HFFc6 (cell line): ENCODE measurements around the gene SETD1A. TPM values are rescaled to one million over a fixed set of nuclear protein-coding genes. Genes with fewer than 3 reads are reported as not detected.

Experiments
- DNase-seq: peaks from one replicate; pipeline ENCODE4 v3.0.0-alpha.2; 2018
- H3K27ac Mint-ChIP-seq: 2 replicates; pipeline ENCODE4 v1.8.0; 2020; ENCODE audit warnings: mild to moderate bottlenecking, mixed read lengths
- H3K27me3 Mint-ChIP-seq: 2 replicates; pipeline ENCODE4 v1.8.0; 2021; ENCODE audit warnings: mild to moderate bottlenecking, moderate library complexity, mixed read lengths; ENCODE audit not compliant: insufficient read depth
- H3K36me3 Mint-ChIP-seq: 2 replicates; pipeline ENCODE4 v1.8.0; 2021; ENCODE audit warnings: low read depth, mixed read lengths
- H3K4me1 Mint-ChIP-seq: 2 replicates; pipeline ENCODE4 v1.8.0; 2020; ENCODE audit warnings: low read depth, mixed read lengths
- H3K4me3 Mint-ChIP-seq: 2 replicates; pipeline ENCODE4 v1.8.0; 2020; ENCODE audit warnings: mild to moderate bottlenecking, moderate library complexity, mixed read lengths
- H3K9me3 Mint-ChIP-seq: 2 replicates; pipeline ENCODE4 v1.8.0; 2020; ENCODE audit warnings: mild to moderate bottlenecking, mixed read lengths
- CTCF ChIP-seq: fragments of 200-600 bp; sonication (generic); IDR thresholded peaks from 2 replicates; pipeline ENCODE4 v1.5.0; 2021; ENCODE audit warnings: antibody characterized with exemption, mild to moderate bottlenecking
- total RNA-seq, 6 experiments: library from RNA; stranded (reverse); fragmentation: NEBNext Ultra II Directional; extraction: Animal tissue kit (Norgen Biotek cat#: 25700); gene quantifications; 2 replicates in 1 of 6; 3 replicates in 5 of 6; pipeline ENCODE4 v1.2.3, GENCODE V29; 2021

Gene SETD1A
- total RNA-seq, 6 experiments from 2014 or later: 13.4 to 15.8 (median 14.4) TPM

GRCh38 chr16:30967795-30968194 is 10.2 kb downstream of the SETD1A start:
- TF ChIP-seq CTCF: no peak
- Mint-ChIP-seq H3K36me3 (peaks cover 55% of the 10 kb centered on the region), H3K9me3 (no peaks in the 10 kb centered on the region)

GRCh38 chr16:30969246-30969842 is 11.8 kb downstream of the SETD1A start:
- Mint-ChIP-seq H3K36me3 (peaks cover 58% of the 10 kb centered on the region), H3K4me1 (no peaks in the 10 kb centered on the region)
- no peak for DNase-seq

More at GRCh38 chr16:30967795-30968194, 10.2 kb downstream of the SETD1A start:
- no peaks in the 10 kb centered on the region for H3K4me1 Mint-ChIP-seq
- DNase-seq: no peak
- H3K4me3 Mint-ChIP-seq: no peak overlapping the region
- H3K27me3 Mint-ChIP-seq: no peaks in the 10 kb centered on the region
- H3K27ac Mint-ChIP-seq: no peak overlapping the region

GRCh38 chr16:30971298-30971697 is 13.7 kb downstream of the SETD1A start:
- peaks cover 64% of the 10 kb centered on the region for H3K36me3 Mint-ChIP-seq
- DNase-seq: no peak
- TF ChIP-seq CTCF: no peak
- peaks cover 3% of the 10 kb centered on the region; the same call in 1 of the 2 replicates for H3K27me3 Mint-ChIP-seq
- no peak overlapping the region for H3K4me3 Mint-ChIP-seq
- H3K4me1 Mint-ChIP-seq: no peaks in the 10 kb centered on the region
- no peaks in the 10 kb centered on the region for H3K9me3 Mint-ChIP-seq
- no peak overlapping the region for H3K27ac Mint-ChIP-seq

More at GRCh38 chr16:30969246-30969842, 11.8 kb downstream of the SETD1A start:
- Mint-ChIP-seq H3K27ac (no peak overlapping the region; the same call in 1 of the 2 replicates), H3K9me3 (no peaks in the 10 kb centered on the region), H3K4me3 (no peak overlapping the region), H3K27me3 (peaks cover 3% of the 10 kb centered on the region; the same call in 1 of the 2 replicates)
- TF ChIP-seq CTCF: no peak

GRCh38 chr16:30972872-30973271 is 15.3 kb downstream of the SETD1A start:
- Mint-ChIP-seq H3K27me3 (peaks cover 8% of the 10 kb centered on the region; the same call in 1 of the 2 replicates), H3K36me3 (peaks cover 61% of the 10 kb centered on the region), H3K27ac (no peak overlapping the region), H3K9me3 (no peaks in the 10 kb centered on the region), H3K4me3 (no peak overlapping the region), H3K4me1 (no peaks in the 10 kb centered on the region)
- peak; percentile 43 for TF ChIP-seq CTCF
- DNase-seq: peak; percentile 36

- no peak overlapping the region for H3K4me3 Mint-ChIP-seq
- no peak for DNase-seq
- peaks cover 54% of the 10 kb centered on the region for H3K36me3 Mint-ChIP-seq
- H3K27ac Mint-ChIP-seq: no peak overlapping the region
- H3K9me3 Mint-ChIP-seq: no peaks in the 10 kb centered on the region
- H3K27me3 Mint-ChIP-seq: peaks cover 8% of the 10 kb centered on the region; the same call in 1 of the 2 replicates
- no peak for TF ChIP-seq CTCF
- H3K4me1 Mint-ChIP-seq: no peaks in the 10 kb centered on the region
These were observed 16.8 kb downstream of the SETD1A start for GRCh38 chr16:30974348-30974747.
